Neural cell (in vitro differentiated cells): ENCODE data around the gene ETV6.

ENCODE experiments used
- CTCF ChIP-seq: fragments of 450-650 bp; IDR thresholded peaks from 2 replicates; pipeline ENCODE4 v1.5.1; 2014; ENCODE audit warnings: antibody characterized with exemption, mild to moderate bottlenecking, moderate library complexity; ENCODE audit not compliant: poor library complexity, severe bottlenecking
- EP300 ChIP-seq: fragments of 450-650 bp; conservative IDR thresholded peaks from 2 replicates; pipeline ENCODE4 v1.6.1; 2014; ENCODE audit warnings: antibody characterized with exemption, mild to moderate bottlenecking, moderate library complexity; ENCODE audit not compliant: poor library complexity, severe bottlenecking
- EZH2 ChIP-seq: fragments of 200-600, 300-800 bp; shearing (Covaris generic), sonication (generic); IDR thresholded peaks from 2 replicates; pipeline ENCODE4 v1.6.1; 2014; ENCODE audit warnings: antibody characterized with exemption, low read length, borderline replicate concordance, mild to moderate bottlenecking; ENCODE audit not compliant: insufficient read depth, poor library complexity, severe bottlenecking
- MXI1 ChIP-seq: fragments of 450-650 bp; conservative IDR thresholded peaks from 2 replicates; pipeline ENCODE4 v1.6.1; 2014; ENCODE audit warnings: antibody characterized with exemption, mild to moderate bottlenecking; ENCODE audit not compliant: poor library complexity, severe bottlenecking
- POLR2AphosphoS5 ChIP-seq: IDR thresholded peaks from 2 replicates; pipeline ENCODE4 v1.6.1; 2012
- RAD21 ChIP-seq: fragments of 450-650 bp; conservative IDR thresholded peaks from 2 replicates; pipeline ENCODE4 v1.6.1; 2014; ENCODE audit warnings: antibody characterized with exemption, mild to moderate bottlenecking, moderate library complexity
- REST ChIP-seq: IDR thresholded peaks from 2 replicates; pipeline ENCODE4 v1.6.1; 2012; ENCODE audit warnings: borderline replicate concordance
- TAF1 ChIP-seq: IDR thresholded peaks from 2 replicates; pipeline ENCODE4 v1.6.1; 2012; ENCODE audit warnings: low read depth

- no peak for TF ChIP-seq EZH2
- TF ChIP-seq CTCF: no peak
- TF ChIP-seq EP300: no peak
- no peak for TF ChIP-seq POLR2AphosphoS5
- no peak for TF ChIP-seq RAD21
- TF ChIP-seq TAF1: no peak
- no peak for TF ChIP-seq REST
- TF ChIP-seq MXI1: no peak
Measured at GRCh38 chr12:11907625-11908024, 258.2 kb downstream of the ETV6 start.
